ENCODE measurements around the gene IGLON5.

The IGLON5 gene

DNA sequence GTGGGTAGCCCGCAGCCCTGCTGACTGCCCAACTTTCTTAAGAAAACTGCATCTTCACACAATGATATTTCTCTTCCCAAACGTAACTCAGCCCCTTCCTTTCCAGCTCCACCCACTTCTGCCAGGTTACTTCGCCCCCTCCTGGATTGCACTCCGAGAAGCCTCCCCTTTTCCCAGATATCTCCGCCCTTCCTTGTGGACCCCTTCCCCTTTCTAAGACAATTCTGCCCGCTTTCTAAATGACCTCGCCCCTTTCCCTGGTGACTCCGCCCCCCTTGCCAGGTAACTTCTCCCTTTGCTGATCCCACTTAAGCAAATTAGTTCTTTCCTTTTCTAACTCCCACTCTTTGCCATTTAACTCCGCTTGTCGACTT lies 27.9 kb downstream of the IGLON5 start:
- no peak for DNase-seq (ENCODE audit: low spot score)

DNA sequence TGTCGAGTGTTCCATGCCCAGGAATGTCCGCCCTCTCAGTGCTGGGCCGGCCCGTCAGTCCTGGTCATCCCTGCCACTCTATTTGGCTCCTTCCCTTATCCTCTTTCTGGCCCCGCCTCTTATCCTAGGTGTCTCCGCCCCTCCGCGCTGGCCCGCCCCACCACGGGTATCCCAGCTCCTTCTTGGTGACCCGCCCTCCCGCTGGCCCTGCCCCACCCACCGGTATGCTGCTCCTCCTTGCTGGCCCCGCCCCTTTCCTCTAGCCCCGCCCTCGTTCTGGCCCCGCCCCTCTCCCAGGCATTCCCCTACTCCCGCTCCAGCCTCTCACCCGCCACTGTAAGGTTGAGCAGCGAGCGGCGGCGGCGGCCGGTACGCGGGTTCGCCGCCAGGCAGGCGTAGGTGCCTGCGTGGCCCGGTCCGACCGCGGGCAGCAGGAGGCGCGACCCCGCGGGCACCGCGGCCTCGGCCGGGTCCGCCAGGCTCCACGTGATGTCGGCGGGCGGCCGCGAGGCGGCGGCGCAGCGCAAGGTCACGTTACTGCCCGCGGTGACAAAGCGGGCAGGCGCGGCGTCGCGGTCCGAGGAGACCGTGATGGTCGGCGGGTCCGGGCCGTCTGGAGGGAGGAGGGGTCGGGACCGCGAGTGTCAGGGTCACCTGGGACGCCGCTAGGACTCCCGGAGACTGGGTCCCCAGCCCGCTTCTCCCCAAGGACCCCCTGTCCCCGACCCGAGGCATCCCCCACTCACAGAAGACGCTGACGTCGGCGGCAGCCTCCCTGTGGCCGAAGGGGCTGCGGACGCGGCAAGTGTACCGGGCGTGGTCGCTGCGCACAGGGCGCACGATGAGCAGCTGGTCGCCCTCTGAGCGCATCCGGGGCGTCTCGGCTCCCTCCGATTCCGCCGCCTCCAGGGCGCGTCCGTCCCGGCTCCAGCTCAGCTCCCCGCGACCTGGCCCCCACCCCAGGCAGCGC lies 28.5 kb downstream of the IGLON5 start:
- peak; percentile 99 for DNase-seq (ENCODE audit: low spot score)

DNA sequence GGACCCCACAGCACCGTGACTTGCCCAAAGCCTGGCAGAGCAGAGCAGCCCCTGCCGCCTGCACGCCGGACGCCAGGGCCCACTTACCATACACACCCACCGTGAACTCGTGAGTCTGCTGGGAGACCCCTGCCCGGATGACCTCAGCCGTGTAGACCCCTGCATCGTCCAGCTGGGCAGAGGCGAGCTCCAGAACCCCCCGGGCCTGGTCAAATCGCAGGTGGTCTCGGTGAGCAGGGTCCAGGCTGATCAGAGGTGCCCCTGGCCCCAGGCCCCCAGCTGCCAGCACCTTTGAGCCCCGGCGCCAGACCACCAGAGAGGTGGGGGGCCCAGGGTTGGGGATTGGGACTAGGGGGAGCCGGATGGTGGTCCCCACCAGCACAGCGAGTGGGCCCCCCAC lies 29.6 kb downstream of the IGLON5 start:
- no peak for DNase-seq (ENCODE audit: low spot score)

DNA sequence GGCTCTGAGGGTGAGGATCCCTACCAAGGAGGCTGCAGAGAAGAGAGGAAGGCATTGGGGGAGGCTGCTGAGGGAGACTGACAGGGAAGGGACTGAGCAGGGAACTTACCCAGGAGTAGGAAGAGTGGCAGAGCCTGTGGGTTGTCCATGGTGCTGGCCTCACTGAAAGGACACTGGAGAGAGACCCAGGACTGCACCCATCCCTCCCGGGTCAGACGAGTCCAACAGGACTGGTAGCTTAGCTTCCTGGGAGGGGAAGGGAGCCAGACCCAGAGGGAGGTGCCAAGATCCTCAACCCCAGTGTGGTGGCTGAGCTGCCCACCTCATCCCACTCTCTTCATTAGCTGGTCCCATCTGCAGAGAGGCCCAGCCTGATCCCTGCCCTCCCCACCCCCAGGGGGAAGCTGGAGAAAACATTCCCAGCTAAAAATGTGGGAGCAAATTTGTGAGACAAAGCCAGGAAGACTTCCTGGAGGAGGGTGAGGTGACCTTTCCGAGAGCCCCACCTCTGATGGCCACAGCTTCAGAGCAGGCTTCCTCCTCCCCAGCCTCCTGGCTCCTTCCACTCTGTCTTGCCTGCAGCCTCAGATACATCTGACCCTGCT lies 30.6 kb downstream of the IGLON5 start, which contains the start of gene VSIG10L:
TSS of gene VSIG10L (minus strand) at position 164 of the 605 bp plus-strand sequence. CDS start at position 149, 15 bp downstream.
- no peak for DNase-seq (ENCODE audit: low spot score)

DNA sequence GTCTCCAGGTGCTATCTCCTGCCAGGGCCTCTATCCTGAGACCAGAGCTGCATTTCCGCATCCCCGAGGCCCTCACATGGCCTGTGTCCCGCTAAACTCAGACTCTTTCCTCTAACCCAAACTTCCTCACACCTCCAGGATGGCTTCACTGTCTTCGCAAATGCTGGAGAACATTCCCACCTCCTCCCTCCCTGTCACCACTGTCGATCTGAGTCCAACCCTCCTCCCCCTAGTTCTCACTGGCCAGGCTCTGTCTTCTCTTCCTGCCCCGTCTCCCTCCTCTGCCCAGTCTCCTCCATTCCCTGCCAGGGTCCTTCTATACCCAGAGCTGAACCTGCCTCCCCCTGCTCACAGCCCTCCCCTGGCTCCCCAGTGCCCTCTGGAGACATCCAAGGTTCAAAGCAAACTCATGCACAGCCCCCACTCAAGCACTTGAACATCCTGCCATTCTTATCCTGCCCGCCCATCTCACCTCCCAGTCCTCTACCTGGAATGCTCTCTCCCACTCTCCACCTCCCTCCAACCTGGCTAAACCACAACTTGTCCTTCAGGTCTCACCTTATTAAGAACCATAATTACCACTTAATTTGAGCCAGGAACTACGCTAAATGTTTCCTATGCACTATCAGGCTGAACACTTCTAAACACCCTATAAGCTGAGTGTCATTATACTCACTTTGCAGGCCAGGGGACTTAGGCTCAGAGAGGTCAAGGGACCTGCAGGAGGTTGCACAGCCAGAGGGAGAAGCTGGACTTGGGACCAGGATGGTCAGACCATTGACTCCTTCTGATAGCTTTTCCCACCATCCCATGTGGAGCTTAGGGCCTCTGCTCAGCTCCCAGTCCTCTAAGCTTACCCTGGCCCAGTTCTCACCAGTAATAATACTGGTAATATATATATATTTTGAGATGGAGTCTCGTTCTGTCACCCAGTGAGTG lies 31.5 kb downstream of the IGLON5 start:
- no peak for DNase-seq (ENCODE audit: low spot score)

DNA sequence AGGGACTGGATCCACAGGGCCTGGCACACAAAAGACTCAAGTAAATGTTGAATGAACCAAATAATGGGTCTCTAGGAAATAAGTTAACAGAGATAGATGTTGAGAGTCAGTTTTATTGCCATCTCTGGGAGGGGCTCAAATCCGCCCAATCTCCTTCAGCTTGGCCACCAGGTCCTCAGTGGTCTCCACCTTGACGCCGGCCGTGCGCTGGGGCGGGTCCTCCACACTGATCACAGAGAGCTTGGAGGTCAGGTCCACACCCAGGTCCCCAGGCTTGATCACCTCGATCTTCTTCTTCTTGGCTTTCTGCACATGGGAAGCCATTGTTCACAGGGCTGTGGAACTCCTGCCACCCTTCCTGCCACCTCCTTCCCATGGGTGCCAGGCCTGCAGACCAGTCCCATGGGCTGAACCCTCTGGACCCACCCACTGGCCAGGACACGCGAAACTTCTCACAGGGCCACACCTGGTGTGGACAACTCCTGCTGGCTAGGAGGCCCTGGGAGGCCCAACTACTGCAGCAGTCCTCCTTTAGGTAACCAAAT lies 33.7 kb downstream of the IGLON5 start:
- no peak for DNase-seq (ENCODE audit: low spot score)

DNA sequence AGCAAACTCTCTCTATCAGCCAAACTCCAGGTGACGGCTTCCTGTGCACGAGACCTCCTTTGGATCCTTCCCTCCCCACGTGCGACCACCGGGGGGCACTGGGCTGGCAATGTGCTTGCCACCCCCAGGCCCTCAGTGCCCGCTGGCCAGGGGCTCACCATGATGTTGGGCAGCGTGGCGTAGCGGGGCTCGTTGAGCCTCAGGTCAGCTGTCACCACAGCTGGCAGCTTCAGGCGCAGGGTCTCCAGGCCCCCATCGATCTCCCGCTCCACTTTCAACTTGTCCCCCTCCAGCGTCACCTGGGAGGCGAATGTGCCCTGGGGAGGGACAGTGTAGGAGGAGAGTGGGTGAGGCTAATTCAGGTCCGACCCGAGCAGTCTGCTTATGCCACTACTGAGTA lies 35.3 kb downstream of the IGLON5 start:
- DNase-seq (ENCODE audit: low spot score) = no peak

DNA sequence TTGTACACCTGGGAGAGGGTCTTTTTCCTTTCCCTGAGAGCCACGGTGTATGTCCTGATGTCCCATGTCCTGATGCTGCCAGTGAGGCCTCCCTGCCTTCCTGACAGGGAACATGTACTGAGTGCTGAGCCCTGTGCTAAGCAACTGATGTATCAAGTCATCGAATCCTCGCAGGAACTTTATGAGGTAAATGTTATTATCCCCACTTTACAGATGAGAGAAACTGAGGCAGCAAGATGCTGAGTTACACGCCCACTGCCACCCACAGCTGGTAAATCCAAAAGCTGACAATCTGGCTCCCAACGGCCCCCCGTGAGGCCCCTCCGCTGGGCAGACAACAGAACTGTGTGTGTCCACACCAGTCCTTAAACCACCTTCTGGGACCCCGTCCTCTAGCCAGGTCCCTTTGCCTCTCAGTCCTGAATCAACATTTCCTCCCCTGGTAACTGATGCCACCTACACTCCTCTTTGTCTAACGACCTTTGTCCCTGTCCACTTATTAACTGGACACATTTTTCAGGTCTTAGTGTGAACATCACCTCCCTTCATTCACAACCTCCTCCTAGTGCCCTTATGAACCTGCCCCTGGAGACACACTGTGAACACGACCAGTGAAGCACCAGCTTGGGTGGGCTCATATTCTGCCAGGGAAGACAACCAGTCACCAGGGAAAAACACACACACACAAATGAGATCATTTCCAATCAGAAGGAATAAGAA lies 35.9 kb downstream of the IGLON5 start:
- DNase-seq (ENCODE audit: low spot score) = no peak

DNA sequence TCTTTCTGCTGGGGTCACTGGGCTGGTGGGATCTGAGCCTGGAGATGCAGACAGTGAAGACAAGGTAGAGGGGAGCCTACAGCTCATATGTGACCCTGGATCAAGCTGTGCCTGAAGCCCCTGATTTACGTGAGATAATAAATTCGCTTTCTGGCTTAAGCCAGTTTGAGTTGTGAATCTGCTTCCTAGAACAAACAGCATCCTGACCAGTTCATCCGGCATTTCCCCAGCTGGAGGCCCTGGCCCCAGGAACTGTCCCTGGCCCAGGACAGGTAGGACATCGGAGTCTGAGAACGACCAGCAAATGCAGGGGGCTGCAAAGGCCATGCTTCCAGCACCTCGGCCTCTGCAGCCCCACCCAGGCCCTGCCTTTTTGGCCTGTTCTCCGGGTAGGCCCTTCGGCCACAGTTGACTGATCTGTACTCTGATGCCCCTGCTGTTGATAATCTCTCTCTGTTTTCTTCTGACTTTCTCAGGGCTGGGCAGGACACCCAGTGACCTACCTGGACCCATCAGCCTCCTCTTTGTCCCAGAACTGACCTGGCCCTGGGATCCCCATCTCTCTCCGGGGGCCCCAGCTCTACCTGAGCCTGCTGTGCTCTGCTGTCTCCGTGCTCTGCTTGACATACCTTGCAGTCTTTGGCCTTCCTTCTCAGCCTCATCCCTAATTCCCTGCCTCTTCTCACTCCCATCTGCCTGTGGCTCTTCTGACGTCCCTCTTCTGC lies 40.0 kb downstream of the IGLON5 start:
- no peak for DNase-seq (ENCODE audit: low spot score)

DNA sequence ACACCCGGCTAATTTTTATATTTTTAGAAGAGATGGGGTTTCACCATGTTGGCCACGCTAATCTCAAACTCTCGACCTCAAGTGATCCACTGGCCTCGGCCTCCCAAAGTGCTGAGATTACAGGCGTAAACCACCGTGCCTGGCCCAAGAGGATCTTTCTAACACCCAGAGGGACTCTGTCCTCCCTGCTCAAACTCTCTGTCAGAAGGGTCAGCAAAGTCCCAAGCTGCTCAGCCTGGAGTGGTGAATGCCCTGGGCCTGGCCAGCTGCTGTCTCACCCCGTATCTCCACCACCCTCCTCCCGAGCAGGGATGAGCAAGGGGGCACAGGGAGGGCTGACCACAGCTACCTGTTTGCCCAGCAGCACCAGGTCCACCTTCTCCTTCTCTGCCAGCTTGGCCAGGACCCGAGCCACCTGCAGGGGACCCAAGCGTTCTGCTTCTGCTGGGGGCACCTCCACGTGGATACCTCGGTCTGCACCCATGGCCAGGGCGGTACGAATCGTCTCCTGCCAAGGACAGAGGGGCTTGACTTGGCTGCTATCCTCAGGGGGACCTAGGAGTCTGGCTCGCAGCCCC lies 41.4 kb downstream of the IGLON5 start:
- DNase-seq (ENCODE audit: low spot score) = no peak

DNA sequence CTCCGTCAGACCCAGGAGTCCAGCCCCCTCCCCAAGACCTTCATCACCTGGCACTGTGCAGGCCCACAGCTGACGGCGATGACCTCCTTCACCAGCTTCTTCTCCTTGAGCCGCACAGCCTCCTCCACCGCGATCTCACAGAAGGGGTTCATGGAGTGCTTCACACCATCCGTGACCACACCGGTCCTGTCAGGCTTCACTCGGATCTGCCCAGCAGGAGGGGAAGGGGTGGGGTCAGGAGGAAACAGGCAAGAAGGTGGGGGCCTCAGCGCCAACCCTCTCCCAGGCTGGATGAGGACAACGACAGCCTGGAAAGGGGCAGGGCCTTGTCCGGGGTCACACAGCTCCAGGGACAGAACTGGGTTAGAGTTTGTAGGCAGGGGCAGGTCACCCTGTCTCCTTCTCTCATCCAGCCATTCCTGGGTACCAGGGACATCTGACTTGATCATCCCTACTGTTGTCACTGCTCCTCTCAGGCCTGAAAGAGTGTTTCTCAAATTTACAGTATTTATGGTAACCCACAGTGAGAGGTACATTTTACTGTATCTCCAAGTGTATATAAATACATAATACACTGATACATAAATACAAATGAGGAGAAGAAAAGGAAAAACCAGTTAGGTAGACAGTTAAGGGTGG lies 42.8 kb downstream of the IGLON5 start:
- DNase-seq (ENCODE audit: low spot score) = no peak

DNA sequence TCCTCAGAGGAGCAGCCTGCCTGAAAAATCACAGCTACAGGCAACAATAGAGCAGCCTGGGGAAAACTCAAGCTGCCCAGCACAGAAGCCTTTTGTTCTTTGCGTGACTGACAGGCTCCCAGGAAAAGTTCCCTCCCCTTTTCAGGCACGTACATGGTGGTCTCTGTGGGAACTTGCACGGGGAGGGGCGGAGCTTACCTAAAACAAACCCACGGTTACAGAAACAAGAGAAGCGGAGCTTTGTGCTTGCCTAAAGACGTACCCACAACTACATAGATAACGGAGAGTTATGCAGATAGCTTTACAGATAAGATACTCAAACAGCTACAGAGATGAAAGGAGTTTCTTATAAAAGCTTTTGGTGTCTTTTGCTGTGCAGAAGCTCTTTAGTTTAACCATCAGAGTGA lies 43.3 kb downstream of the IGLON5 start:
- DNase-seq (ENCODE audit: low spot score) = peak; percentile 90

DNA sequence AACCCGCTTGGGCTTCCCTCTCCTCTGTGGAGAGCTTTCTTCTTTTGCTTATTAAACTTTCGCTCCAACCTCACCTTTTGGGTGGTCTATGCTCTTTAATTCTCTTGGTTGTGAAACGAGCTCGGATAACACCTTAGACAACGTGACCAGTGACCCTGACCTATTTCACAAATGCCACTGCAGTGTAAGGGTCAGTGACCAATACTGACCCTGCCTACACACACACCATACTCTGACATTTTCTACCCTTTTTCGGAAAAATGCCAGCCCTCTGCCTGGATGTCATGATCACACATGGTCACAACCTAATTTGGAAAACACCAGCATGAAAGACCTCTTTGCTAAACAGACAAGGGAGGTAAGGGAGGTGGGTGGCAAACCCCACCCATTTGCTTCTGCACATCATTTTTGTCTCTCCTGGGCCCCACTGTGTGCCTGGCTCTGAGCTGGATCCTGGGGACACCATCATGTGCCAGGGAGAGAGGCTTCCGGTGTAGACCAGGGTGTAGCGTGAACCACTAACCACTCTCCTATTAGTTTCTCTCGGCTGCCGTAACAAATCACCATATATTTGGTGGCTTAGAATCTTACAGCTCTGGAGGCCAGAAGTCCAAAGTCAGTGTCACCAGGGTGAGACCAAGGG lies 44.8 kb downstream of the IGLON5 start:
- no peak for DNase-seq (ENCODE audit: low spot score)

DNA sequence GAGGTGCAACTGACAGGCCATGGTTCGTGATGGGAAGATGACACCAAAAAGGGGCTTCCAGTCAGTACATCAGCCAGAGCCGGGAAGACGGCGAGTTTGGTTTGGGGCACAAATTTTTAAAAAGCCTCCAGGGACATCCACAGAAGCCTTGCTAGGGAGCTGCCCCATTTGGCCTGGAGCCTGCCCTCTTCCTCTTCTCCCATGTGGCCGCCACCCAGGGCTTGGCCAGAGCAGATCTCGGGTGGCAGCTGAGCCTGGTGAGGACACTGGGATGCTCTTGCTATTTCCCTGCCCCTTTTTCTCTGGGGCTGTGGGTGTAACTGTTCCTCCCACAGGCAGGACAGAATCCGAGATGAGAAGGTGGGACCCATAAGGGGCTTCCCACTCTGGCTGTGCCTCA lies 46.5 kb downstream of the IGLON5 start:
- no peak for DNase-seq (ENCODE audit: low spot score)

DNA sequence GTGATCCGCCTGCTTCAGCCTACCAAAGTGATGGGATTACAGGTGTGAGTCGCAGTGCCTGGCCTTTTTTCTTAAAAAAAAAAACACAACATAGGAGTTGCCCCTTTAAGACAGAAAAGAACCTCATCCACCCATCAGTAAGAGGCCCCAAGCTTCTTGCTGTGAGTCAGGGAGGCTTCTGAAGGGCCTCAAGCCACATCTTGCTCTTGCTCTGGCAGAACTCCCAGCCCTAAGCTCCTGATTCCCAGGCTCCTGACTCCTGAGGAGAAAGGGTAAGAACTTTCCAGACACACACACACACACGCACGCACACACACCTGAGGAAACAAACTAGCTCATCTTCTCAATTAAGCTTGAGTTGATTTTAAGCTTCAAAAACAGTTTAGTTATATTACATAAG lies 47.9 kb downstream of the IGLON5 start:
- DNase-seq (ENCODE audit: low spot score) = no peak

DNA sequence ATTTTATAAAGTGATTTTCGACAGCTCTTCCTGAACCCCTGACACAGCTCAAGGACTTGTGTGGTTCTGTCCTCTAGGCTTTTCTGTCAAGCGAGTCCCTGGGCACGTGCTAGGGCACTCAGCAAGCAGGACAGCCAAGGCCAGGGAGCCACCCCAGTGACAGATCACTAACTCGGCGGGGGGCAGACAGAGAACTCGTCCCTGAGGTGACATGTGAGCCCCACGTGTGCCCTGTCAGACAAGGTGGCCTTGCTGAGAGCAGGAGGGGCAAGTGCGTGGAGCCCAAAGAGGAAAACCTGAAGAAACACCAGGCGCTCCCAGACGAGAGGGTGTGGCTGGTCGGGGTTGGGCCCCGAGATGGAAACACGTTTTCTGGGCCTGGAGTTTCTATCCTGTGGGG lies 49.8 kb downstream of the IGLON5 start:
- no peak for DNase-seq (ENCODE audit: low spot score)

DNA sequence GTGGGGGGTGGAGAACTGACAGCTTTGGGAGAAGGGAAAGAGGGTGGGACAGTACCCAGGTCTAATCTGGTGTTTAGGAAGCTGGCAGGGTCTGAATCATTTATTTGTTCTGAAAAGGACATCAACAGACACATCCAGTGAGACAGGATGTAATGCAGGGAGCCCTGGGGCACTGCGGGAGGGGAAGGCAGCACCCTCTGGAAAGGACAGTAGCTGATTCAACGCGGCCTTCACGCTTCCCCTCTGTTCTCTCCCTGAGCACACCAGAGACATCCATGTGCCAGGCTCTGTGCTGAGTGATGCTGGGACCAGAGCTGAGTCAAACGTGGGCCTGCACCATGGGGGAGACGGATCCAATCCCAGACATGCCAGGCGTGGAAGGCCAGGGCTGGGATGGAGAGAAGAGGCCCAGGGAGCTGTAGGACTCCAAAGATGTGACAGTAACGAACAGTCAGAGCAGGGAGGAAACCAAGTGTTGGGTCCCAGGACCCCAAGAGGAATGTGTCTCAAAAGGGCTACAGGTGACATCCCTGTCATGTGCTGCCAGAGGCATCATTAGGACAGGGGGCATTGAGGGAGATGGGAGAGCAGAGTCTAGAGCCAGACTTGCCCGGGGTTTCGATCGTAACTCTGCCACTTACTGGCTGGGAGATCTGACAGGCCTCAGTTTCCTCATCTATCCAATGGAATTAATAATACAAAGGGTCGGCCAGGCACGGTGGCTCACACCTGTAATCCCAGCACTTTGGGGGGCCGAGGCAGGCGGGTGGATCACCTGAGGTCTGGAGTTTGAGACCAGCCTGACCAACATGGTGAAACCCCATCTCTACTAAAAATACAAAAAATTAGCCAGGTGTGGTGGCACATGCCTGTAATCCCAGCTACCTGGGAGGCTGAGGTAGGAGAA lies 53.0 kb downstream of the IGLON5 start:
- DNase-seq (ENCODE audit: low spot score) = peak; percentile 80

Measured in COLO829 (cell line).